ENCODE results near the gene ZBTB20.

ZBTB20 gene

DNA sequence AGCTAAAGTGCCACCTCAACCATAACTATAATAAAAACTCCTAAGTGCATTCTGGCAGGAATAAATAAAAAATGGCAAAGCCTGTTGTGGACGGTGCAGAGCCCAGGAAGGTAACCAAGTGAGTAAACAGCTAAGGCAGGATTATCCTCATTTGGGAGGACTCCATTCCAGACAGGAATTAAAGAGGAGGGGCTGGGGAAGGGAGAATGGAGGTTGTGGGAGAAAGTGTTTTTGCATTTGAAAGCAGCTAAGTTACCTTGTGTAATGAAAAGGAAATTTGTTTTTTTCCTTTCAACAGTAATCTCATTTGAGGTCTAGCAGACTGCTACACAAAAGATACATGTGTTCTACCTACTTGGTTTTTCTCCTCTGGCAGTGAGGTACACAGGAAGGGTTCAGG lies 604.7 kb downstream of the ZBTB20 start:
- no peak for TF ChIP-seq JUND (IDR thresholded peaks at IDR 0.05; ENCODE audit: low read depth)
- in situ Hi-C loops (cut with HindIII; ENCODE audit: low pct_unique_long_range_greater_than_20kb, low sequenced_read_pairs) = no loop called here
- DNase-seq (ENCODE audit: low read depth in 1 of 2, low spot score in 1 of 2) = no peak

DNA sequence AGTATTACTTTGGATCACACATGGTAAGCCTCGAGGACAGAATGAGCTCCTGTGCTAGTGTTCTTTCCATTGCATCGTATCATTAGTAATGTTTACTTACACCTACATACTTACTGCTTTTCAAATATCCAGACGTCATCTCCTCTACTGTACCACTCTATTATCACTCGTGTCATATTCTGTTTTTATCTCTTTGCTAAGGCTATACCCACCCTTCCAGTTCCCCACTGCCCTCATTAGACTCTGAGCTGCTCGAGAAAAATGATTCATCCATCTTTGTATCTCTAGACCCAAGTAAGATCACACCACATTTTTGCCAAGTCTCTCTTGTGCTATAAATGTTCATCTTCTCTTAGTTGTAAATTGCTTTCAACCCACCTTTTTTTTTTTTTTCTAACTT lies 607.6 kb downstream of the ZBTB20 start:
- no peak for TF ChIP-seq JUND (IDR thresholded peaks at IDR 0.05; ENCODE audit: low read depth)
- in situ Hi-C loops (cut with HindIII; ENCODE audit: low pct_unique_long_range_greater_than_20kb, low sequenced_read_pairs) = no loop called here
- no peak for DNase-seq (ENCODE audit: low read depth in 1 of 2, low spot score in 1 of 2)

DNA sequence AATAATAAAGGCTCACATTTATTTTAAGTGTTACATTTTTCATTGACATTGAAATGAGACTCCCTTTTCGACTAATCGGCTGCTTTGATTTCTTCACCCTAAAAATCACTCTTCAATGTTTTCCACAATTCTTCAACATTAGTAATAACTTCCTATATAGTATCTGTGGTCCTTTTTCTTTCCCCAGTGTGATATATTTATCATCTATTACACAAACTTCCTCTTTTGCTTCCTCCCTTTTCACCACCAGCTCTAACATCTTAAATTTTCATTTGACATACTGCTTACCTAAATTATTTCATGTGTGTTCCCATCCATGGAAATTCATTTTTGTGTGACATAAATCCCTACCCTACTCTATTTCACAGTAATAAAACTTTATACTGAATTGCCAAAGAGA lies 608.9 kb downstream of the ZBTB20 start:
- no peak for DNase-seq (ENCODE audit: low read depth in 1 of 2, low spot score in 1 of 2)
- in situ Hi-C loops (cut with HindIII; ENCODE audit: low pct_unique_long_range_greater_than_20kb, low sequenced_read_pairs) = no loop called here
- TF ChIP-seq JUND (IDR thresholded peaks at IDR 0.05; ENCODE audit: low read depth) = no peak

DNA sequence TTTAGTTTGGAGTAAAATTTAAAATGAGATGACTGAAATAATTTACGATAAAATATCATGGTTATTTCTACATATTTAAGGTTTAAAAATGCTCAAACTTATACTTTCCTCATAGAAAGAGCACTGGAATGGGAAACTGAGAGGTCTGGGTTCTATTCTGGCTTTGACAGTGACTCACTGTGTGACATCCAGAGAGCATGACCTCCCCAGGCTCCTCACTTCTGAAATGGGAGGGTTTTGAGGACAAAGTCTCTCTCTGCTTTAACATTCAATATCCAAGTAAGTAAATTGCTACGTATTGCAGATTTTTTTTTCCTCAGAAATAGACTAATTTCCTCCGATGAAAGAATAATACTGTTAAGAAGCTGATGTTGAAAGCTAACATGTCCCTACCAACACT lies 618.6 kb downstream of the ZBTB20 start:
- in situ Hi-C loops (cut with HindIII; ENCODE audit: low pct_unique_long_range_greater_than_20kb, low sequenced_read_pairs) = no loop called here
- DNase-seq (ENCODE audit: low read depth in 1 of 2, low spot score in 1 of 2) = no peak
- TF ChIP-seq JUND (IDR thresholded peaks at IDR 0.05; ENCODE audit: low read depth) = no peak

DNA sequence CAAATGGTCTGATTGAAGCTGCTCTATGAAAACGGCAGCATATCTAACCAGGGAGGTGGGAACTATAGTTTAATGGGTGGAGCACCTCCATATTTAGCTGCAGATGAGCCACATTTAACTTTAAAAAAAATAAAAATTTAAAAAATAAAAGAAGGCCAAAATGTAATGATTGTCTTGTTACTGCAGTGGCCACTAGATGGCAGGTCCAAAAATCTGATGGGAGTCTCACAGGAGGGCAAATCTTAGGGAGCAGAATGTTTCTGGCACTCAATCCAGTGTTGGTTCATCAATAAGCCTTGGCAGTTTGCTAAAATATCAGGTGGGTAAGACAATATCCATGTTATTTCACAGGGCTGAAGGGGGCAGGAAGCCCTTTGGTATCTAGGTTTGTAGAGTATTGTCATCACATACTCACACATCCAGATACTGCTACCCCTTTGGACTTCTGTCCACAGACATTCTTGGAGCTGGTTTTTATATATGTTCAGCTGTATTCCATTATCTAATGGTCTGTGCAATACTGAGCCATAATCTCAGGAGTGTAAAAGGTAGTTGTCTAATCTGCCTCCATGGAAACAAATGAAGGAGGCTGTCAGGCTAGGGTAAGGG lies 619.9 kb downstream of the ZBTB20 start:
- TF ChIP-seq JUND (IDR thresholded peaks at IDR 0.05; ENCODE audit: low read depth) = no peak
- DNase-seq (ENCODE audit: low read depth in 1 of 2, low spot score in 1 of 2) = peak in 1 of 2 experiments; percentile 13
- in situ Hi-C loops (cut with HindIII; ENCODE audit: low pct_unique_long_range_greater_than_20kb, low sequenced_read_pairs) = no loop called here

DNA sequence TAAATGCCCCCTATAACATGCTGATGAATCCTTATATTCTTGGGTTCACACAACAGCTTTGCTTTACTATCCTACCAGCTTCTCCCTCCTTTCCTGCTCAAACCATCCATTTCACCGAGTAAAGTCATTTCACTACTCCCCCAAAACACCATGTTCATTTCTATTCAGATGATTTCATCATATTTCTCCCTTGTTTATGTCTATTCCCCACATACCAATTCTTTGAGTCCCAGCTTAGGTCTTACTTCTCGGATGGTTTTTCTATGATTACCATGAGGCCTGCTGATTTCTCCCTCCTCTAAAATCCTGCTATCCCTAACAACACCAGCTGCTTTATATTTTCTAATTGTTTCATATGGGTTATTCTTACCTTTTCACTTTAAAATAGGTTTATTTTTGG lies 621.8 kb downstream of the ZBTB20 start:
- DNase-seq (ENCODE audit: low read depth in 1 of 2, low spot score in 1 of 2) = no peak
- in situ Hi-C loops (cut with HindIII; ENCODE audit: low pct_unique_long_range_greater_than_20kb, low sequenced_read_pairs) = no loop called here
- TF ChIP-seq JUND (IDR thresholded peaks at IDR 0.05; ENCODE audit: low read depth) = no peak

DNA sequence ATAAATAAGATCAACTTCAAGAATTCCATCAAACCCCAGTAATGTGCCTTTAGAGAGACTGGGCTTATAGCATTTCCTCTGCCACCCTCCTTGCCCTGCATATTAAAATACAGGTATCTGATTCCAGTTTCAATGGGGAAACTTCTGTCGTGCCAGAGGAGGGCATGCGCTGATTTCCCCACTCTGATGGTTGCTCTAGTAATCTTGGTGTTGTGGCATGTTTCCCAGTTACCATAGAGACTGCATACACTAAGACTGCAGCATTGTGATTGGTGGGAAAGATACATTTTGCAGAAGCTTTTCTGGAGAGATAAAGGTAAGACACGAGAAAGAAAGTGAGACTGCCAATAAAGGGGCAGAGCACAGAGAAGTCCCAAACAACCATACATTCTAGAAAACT lies 627.7 kb downstream of the ZBTB20 start:
- DNase-seq (ENCODE audit: low read depth in 1 of 2, low spot score in 1 of 2) = peak in 1 of 2 experiments; percentile 7
- in situ Hi-C loops (cut with HindIII; ENCODE audit: low pct_unique_long_range_greater_than_20kb, low sequenced_read_pairs) = no loop called here
- no peak for TF ChIP-seq JUND (IDR thresholded peaks at IDR 0.05; ENCODE audit: low read depth)

DNA sequence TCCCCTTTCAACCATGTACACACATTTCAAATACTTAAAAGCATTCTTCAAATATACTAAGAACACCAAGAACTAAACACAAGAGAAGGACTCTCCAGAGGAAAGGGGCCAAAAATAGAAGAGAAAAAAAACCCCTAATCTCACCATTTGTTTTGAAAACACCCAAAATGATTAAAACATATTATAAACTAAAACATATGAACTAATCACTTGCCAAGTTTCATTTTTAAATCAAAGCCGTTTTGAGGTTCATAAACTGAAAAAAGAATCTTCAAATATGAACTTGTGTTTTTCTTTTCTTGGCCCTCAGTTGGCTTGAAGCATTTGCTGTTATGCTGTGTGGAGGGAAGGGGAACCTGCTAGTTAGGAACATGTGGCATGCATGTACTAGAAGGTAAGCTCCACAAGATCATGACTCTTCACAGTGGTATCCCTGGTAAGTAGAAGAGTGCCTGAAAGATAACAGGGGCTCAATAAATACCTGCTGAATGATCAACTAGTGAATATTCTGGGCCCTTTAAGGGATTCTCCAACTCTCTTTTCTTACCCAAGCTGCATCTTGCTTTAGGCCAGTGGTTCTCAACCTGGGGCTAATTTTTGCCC lies 628.8 kb downstream of the ZBTB20 start:
- in situ Hi-C loops (cut with HindIII; ENCODE audit: low pct_unique_long_range_greater_than_20kb, low sequenced_read_pairs) = no loop called here
- TF ChIP-seq JUND (IDR thresholded peaks at IDR 0.05; ENCODE audit: low read depth) = no peak
- no peak for DNase-seq (ENCODE audit: low read depth in 1 of 2, low spot score in 1 of 2)

DNA sequence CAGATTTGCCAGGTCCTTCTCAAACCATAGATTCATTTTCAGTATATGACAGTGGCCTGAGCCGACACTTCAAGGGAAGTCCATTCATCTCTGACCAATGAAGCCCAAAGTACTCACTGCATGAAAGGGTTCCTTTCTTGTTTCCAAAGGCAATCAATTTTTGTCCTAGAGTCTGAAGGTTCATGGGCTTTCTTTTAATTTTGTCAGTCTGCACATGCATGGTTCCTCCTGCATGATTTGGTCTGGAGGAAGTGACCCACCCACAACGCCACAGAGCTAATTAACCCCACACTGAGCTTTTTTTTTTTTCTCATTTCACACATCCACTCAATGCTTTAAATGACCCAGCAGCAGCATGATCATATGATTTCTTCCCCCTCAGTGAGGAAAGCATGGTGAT lies 636.9 kb downstream of the ZBTB20 start:
- in situ Hi-C loops (cut with HindIII; ENCODE audit: low pct_unique_long_range_greater_than_20kb, low sequenced_read_pairs) = no loop called here
- no peak for TF ChIP-seq JUND (IDR thresholded peaks at IDR 0.05; ENCODE audit: low read depth)
- DNase-seq (ENCODE audit: low read depth in 1 of 2, low spot score in 1 of 2) = no peak

DNA sequence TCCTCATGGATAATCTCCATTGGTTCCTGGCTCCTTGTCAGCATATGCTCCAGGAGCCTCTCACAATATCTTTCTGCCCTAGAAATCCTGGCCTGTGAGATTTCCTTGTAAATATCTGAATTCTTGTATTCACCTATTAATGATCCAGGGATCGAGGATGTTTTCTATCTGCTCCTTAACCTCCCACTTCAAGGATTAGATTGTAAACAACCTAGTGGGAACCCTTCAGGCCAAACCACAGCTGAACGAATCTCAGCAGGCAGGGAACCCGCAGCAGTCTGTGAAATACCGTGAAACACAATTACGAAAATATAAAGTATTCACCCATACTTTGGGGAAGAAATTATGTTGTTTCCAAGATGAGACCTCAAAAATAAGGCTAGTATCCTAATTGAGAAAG lies 637.3 kb downstream of the ZBTB20 start:
- no peak for TF ChIP-seq JUND (IDR thresholded peaks at IDR 0.05; ENCODE audit: low read depth)
- no peak for DNase-seq (ENCODE audit: low read depth in 1 of 2, low spot score in 1 of 2)
- in situ Hi-C loops (cut with HindIII; ENCODE audit: low pct_unique_long_range_greater_than_20kb, low sequenced_read_pairs) = no loop called here

DNA sequence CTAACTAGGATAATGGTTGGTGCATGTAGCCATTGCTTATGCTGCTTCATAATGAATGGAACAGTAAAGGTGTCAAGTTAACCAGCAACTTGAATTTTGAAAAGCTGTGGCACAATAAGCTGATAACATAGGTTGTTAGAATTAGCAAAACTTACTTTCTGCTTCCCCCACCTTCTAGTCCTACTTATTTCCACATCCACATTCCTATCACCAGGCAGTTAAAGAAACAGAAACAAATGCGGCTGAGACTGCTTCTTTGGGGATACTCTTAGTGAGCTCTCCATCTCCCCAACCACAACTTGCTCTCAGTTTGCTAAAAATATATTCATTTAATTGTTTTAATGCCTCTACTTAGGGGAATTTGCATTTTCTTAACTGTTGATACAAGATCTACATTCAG lies 638.1 kb downstream of the ZBTB20 start:
- DNase-seq (ENCODE audit: low read depth in 1 of 2, low spot score in 1 of 2) = no peak
- TF ChIP-seq JUND (IDR thresholded peaks at IDR 0.05; ENCODE audit: low read depth) = no peak
- in situ Hi-C loops (cut with HindIII; ENCODE audit: low pct_unique_long_range_greater_than_20kb, low sequenced_read_pairs) = no loop called here

DNA sequence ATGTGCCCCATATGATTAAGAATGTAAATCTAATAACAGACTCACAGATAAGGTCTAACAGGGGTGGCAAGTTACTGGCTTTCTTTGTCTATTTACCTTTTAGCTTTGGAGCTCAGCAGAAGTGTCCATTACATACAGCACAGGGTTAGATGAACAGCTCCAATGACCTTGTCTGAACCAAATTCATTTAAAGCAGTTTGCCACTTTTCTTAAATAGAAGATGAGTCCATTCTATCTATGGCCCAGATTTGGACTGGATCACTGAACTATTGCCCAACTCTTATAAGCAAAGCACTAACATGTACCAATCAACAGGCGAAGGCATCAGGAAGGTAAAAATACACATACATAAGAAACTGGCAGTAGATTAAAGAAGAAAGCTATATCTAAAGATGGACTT lies 638.9 kb downstream of the ZBTB20 start:
- in situ Hi-C loops (cut with HindIII; ENCODE audit: low pct_unique_long_range_greater_than_20kb, low sequenced_read_pairs) = no loop called here
- no peak for DNase-seq (ENCODE audit: low read depth in 1 of 2, low spot score in 1 of 2)
- TF ChIP-seq JUND (IDR thresholded peaks at IDR 0.05; ENCODE audit: low read depth) = no peak

DNA sequence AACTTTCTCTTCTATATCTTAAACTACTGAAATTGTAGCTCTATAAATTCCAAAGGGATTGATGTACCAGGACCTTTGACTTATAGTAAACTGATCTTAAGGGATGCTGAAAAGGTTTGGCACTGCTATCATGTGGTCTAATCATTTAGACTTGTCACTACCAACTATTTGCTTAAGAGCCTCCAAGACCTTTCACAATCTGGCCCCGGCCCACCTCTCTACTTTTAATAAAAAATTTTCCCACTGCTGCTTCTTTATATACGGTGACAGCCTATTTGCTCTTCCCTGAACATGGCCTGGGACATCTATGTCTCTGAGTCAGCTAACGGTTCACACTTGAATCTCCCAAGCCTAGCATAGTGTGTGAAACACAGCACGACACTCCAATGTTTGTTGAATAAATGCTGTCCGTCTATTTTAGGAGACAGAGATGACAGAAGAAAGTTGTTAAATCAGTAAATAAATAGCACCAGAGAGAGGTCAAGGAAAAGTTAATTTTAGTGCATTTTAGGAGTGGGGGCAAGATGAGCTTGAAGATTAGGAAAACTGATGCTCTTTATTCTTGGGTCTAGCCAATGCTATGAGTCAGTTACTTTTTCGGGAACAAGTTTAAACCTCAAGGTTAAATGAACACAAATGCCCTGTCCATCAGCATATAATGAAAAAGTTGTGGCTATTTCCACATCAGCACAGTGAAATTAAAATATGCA lies 640.3 kb downstream of the ZBTB20 start:
- DNase-seq (ENCODE audit: low read depth in 1 of 2, low spot score in 1 of 2) = no peak
- TF ChIP-seq JUND (IDR thresholded peaks at IDR 0.05; ENCODE audit: low read depth) = no peak
- in situ Hi-C loops (cut with HindIII; ENCODE audit: low pct_unique_long_range_greater_than_20kb, low sequenced_read_pairs) = no loop called here
